Left colon (tissue), 2 donors: Measurements from ENCODE around the gene ABHD17A. TPM values are rescaled to one million over a fixed set of nuclear protein-coding genes. Genes with fewer than 3 reads are reported as not detected.
A peak's percentile ranks its signal among the peaks of the same experiment; 100 is the strongest.
"Not testable (repeated sequence)": the region's sequence is repeated elsewhere in the genome, so short reads cannot be mapped to it uniquely, and the experiment has no call there.

Experiments used
- ATAC-seq: fragments of 200-7000 bp; cut with Tn5 transposase; one replicate; pipeline ENCODE4 v1.9.1; 2020; ENCODE audit warnings: mild to moderate bottlenecking, moderate library complexity
- DNase-seq, 2 donors: peaks; one replicate each; pipeline ENCODE4 v3.0.0-alpha.2; 2020
- intact Hi-C, 2 donors: fragments of 100-400 bp; cut with DNase I in 1 of 2; cut with micrococcal nuclease in 1 of 2; formaldehyde crosslinking; loops; one replicate each; pipeline versions ENCODE4 v1.11.2 to v1.14.0; 2022; cut with DNase I, micrococcal nuclease
- total RNA-seq, 2 donors: library from RNA; stranded (reverse); fragmentation: NEBNext Ultra II Directional; extraction: Animal tissue kit (Norgen Biotek cat#: 25700); gene quantifications; one replicate each; pipeline ENCODE4 v1.2.1, GENCODE V29; 2021
- donor health status: DM: no; HTN: no; CAD: no.
- donor health status: DM: yes; HTN: yes; CAD: no.

The ABHD17A gene
- total RNA-seq, 2 donors from 2014 or later, result 61.5 to 63.5 TPM

DNA sequence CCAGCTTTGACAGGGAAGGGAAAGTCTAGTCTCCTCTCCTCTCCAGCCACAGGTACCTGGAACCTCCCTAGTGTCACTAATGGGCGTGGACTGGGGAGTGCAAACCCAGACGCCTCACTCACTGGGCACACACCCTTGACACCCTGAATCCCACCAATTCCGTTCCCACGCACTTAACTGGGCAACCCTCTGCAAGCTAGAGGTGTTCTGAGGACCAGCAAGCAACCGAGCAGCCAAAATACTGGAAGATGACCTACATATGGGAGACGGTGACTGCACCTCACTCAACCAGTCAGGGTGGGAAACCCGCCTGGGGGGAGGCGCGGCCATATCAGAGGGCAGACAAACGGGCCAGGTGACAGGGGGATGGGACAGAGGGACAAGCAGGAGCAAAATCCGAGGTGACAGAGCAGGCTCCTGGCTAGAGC, 991 bp downstream of the ABHD17A start:
- peak in 1 of 2 donors; percentile 56 for DNase-seq
- ATAC-seq, result peak; percentile 75
- intact Hi-C loops, result no loop called here

DNA sequence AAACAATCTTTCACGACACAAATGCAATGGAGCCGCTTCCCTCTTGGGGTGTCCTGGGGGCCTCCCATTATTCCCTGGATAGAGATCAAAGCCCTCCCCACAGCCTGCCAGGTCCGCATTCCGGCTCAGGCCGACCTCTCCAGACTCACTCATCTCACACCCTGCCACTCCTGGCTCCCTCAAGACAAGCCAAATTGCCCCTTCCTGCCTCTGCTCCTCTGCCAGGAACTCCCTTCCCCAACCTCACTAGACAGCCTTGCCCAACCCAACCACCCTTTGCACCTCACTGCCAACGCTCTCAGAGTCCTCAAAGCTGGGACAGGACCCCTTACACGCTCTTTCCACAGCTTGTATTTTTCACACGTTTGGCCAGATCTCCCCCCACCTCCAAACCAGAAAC, 1.5 kb downstream of the ABHD17A start:
- DNase-seq (no peak), ATAC-seq (peak; percentile 17)
- intact Hi-C loops, result no loop called here

DNA sequence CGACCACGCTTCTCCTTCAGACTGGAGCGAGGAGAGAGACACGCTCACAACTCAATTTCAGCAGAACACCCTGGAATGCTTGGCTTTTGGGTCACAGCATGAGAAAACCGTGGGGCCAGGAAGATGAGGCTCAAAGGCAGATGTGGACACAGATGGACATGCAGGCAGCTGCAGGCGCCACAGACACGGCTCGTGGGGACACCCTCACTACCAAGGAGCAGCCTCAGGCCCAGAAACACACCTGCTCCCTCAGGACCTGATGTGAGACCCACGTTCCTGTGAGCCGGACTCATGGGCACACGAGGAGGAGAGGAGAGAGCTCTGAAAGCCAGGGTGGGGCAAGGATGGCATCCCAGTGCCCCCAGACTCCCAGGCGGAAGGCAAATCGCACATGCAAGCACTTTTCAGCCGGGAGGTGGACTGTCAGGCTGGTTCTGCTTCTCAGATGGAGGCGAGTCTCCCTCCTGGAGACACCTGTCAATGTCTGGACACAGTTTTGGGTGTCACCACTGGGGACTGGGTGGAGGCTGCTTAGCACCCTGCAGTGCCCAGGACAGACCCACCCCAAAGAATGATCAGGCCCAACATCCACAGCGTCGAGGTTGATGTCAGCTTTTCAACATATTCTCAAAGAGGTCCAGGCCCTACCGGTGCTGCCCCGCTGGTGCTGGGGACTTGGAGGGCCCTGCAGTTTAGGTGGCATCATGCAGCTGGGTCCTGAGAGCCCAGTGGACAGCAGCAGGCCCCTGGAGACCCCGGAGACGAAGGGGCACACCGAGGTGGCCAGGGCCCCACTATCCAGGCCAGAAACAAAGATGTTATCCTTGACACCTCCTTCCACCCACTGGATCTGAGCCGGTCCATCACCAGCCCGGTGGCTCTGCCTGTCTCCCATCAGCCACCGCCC, 2.3 kb downstream of the ABHD17A start:
- no peak for ATAC-seq
- DNase-seq, result no peak
- intact Hi-C loops, result no loop called here

DNA sequence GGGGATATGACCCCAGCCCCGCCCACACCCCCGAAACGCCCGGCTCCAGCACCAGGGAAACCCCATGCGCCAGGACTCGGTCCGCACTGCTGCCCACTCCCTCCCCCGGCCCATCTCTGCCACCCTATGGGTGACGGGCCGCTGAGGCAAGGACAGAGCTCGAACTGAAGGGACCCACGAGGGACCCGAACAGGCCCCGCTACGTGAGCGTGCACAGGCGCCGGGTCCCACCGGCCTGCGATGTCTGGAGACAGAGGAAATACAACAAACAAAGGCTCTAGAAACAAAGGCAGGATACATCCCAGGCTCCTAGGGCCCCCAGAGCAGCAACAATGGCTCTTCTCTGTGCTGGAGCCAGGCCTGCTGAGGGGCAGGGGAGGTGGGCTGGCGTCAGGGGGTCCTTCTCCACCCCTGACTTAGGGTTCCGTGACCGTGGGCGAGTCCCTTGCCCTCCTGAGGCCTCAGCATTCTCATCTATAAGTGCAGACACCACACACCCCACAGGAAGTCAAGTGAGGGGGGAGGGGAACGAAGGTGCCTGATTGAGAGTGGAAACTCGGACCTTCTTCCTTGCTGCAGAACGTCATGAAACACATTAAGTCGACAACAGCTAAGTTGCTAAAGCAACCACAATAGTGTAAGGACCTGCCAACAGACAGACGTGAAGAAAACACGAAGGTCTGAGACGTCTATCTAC, 3.1 kb downstream of the ABHD17A start:
- no peak for DNase-seq
- ATAC-seq, result no peak
- intact Hi-C loops, result no loop called here

DNA sequence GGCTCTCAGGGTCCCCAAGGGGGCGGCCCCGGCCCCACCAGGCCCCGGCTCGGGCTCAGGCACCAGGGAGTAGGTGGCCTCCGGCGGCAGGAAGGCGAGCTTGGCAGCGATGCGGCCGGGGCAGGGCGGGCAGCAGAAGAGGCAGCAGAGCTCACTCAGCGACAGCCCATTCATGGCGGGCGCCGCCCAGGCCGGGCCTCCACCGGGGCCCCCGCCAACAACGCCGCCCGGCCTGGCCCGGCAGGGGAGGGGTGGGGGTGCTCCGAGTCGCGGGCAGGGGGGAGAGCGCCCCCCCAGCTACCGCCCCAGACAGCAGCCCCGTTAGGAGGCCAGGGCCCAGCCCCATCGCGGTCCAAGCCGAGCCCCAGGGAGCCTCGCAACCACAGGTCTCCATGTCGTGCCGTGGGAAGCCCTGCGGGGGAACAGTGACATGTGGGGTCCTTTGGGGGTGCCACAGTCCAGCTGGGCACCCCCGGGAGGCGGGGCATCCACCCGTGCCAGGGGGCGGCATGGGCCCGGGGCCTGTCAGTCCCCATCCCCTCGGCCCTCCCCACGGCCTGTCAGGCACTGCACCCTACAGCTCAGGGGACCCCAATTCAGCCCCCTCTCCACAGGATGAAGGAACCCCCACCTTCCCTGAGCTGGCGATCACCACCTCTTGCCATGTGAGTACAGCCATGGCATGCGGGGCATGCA, 3.8 kb downstream of the ABHD17A start:
- intact Hi-C loops, ATAC-seq, DNase-seq: not testable (repeated sequence)

DNA sequence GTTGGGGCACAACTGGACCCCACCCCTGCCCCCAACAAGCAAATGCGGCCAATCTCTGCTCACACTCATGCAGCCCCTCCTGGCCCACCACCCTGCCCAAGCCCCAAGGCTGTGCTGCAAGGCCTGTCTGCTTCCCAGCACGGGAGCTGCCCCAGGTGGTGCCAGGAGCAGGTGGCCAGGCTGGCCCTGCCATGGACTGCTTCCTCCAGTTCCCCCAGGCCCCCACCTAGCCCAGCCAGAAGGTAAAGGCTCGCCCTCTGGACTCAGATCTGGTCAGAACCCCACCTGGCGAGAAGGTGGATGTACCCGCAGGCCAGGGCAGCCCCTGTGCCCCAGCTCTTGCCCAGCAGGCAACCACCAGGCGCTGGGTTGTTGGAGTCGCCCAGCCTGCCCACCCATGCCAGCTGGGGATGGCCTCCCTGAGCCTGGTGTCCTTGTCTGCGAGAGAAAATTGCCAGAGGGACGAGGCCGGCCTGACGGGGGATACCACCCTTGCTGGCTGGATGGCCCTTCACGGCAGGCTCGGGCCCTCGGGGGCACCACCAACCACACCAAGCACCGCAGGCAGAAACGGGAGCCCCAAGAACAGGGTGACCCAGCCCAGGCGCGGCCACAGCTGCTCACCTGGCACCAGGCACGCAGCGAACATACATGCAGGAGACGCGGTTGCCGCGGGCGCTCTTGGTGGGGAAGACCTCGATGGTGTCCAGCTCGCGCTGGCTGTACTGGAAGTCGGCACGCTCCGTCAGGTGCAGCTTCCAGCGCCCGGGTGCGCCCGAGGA, 4.5 kb downstream of the ABHD17A start:
- intact Hi-C loops, result no loop called here
- no peak for ATAC-seq
- DNase-seq, result no peak

DNA sequence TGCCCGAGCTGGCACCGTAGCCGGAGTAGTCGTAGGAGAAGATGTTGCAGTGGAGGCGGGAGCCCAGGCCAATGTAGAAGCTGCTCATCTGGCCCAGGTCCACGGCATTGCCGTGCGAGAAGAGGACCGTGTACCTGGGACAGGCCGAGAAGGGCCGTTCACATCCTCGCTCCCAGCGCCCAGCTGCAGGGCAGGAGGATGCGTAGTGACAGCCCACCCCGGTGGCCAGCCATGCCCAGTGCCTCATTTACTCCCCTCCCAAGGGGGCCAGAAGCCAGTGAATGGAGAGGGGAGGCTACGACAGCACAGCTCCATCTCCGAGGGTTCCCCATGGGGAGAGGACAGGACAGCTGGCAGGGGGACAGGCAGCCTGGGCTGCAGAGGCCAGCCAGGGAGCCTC, 5.3 kb downstream of the ABHD17A start:
- ATAC-seq, intact Hi-C loops, DNase-seq: not testable (repeated sequence)

DNA sequence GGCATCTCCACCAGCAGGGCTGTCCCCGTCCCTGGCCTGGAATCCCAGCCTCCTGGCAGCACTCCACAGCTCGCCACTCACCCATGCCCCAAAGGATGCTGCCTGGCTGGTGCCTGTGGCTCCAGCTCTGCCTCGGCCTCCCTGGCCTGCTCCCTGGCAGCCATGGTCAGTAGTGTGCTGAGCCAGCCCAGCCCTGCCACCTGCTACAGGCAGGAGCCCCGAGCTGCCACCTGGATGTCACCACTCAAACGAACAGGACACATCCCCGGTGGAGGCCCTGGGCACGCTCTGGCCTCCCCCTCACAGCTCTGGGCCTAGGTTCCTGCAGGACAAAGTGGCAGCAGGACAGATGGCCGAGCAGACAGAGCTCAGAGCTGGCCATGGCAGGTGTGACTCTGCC, 6.7 kb downstream of the ABHD17A start:
- intact Hi-C loops, DNase-seq, ATAC-seq: not testable (repeated sequence)

DNA sequence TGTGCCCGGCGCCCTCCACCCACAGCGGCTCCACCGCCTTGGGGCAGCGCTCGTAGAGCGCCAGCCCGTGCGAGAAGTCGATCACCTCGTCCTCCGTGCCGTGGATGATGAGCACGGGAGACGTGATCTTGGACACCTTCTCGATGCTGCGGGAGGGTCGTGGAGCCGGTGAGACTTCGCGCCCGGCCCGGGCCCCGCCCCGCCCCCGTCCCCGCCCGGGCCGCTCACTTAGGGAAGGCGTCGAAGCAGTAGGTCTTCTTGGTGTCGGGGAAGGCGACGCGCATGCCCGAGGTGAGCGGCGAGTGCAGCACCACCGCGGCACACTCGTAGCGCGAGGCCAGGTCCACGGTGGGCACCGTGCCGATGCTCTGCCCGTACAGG, 8.0 kb downstream of the ABHD17A start:
- DNase-seq, ATAC-seq, intact Hi-C loops: not testable (repeated sequence)

DNA sequence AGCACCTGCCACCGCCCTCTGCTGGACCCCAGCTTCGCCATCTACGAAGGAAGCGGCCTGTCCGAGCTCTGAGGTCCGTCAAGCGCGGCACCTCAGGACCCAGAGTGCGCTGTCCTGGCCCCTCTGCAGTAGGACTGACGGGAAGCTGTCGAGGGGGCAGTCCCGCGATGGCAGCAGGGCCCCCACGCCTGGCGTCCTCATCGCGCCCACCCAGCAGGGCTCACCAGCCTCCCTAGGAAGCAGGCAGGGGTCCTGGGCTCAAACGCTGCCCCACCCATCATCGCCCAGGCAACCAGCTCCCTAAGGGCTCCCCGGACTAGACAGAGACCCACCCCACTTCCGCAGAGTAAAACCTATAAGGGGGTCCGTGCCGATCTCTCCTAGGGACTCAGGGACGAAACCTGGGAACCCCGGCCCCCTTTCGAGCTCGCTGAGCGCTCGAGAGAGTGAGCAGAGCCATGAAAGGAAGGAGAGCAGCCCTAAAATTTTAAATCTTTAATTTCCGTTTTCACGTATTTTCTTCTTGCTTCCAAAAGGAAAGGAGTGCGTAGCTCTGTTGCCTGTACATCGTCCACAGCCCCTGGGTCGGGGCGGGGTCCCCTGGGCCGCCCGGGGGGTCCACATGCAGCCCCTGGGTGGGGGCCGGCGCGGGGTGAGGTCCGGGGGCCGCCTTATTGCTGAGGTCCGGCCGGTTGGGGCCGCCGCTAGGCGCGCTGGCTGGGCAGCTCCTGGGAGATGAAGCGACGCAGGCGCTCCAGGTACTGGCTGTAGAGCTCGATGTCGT, 8.6 kb downstream of the ABHD17A start:
- intact Hi-C loops, DNase-seq: not testable (repeated sequence)
- peak; percentile 19 for ATAC-seq

DNA sequence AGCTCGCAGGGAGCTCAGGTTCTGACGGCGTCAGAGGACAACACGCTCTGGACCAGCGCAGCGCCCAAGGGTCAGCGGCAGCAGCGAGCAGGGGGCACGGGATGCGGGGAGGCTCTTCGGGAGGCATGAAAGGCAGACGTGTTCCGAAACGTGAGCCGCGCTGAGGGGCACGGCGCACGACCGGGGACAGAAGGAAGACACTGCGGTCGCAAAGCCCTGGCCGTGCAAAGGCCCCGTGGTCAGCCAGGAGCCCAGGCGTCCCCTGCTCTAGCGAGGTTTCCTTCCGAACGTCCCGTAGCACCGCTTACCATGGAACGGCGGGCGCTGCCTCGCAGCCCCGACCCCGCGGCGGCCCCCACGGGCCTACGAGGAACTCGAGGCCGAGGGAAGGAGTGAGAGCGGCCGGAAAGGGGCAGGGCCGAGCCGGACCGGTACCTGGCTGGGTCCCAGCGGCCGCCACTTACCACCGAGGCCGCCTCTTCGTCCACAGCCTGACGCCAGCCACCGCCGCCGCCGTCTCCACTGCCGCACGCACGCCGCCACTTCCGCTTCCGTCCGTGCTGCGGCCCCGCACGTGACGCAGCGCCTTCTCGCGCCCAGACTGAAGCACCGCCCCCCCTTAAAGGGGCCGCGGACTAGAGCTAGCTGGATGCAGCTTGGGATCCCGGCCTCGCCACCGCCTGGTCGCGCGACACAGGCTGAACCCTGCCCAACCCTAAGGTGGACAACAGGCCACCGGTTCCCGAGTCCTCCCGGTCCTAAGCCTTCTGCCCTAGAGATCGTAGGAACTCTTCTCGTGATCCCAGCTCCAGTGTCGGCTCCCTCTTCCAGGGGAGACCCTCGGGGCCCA, 9.4 kb downstream of the ABHD17A start:
- intact Hi-C loops, result no loop called here
- peak; percentile 95 for ATAC-seq
- peak; percentile 91 to 96 for DNase-seq

DNA sequence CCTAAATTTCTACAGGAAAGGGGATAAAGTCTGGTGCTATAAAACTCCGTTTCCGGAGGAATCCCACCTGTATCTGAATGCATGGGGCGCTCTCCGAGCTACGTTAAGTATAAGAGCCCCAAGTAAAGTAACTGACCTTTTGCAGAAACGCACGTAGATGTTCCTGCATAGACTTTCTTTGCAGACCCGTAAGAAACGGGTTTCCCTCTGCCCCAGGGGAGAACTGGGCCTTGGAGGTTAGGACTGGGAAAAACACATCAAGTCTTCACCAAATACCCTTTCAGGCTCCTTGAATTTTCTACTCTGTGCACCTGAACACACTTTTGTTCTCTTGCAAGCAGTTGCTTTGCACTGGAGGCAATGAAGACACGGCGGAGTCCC, 10.0 kb downstream of the ABHD17A start:
- DNase-seq, result not testable (repeated sequence)
- peak; percentile 8 for ATAC-seq

DNA sequence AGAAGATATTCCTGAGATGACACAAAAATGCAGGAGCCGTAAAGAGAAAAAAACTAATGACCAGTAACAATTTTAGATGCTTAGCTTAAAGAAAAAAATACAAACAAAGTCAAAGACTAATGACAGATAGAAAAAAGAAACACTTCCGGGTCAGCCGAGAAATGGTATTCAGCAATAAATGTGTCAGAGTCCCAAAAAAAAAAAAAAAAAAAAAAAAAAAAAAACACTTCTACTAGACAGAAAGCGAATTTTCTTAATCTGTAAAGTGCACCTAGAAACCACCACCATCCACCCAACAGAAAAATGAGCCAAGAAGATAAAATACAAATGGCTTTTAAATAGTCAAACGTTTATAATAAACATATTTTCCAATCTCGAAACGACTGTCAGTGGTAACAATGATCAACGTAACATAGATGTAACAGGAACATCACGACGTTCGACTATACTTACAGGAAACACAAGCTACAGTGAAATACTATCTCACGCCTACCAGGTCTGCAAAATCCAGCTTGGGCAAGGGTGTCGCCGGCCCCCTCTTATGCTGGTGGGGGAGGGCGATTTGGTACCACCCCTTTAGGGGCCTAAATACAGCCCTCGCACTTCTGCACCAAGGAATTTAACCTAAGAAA, 10.6 kb downstream of the ABHD17A start:
- intact Hi-C loops, result no loop called here
- DNase-seq (no peak), ATAC-seq (no peak)

More for the DNA sequence above, 10.0 kb downstream of the ABHD17A start:
- intact Hi-C loops, result not testable (repeated sequence)

DNA sequence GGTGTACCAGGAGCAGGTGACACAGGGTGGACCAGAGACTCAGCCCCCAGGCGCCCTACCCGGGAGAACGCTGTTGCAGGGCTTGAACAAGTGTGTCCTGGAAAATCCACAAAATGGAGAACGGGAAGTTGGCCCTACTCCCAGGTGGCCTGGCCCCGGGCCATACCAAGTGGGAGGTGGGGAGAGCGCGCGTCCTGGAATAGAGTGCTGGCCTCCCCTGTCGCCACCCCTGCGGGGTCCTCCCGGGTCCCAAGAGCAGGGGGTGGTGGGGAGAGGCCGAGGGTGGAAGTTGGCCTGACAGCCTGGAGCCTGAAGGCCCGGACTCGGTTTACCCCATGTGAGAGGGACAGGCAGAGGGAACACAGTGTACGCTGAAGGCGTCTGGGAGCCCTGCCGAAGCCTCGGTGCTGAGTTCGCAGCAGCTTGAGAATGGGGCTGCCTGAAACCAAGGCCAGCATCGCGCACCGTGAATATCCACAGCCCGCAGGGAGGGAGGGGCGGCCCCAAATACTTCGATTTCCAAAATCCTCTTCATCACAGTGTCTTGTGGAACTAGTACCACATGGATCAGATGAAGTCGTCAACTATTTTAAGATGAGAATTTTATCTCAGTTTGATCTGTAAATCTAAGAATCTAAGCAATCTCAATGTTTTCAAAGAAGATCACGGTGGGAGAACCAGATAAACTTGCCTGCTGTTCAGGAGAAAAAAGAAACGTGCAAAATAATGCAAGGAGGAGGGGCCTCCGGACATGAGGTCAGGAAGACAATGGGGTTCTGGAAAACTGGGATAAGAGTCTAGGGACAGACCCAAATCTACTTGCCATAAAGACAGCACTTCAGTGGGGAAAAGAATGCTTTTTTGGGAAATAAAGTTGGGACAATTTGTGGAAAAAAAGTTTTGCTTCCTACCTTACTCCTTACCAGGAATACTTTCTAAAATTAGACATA, 11.5 kb downstream of the ABHD17A start:
- DNase-seq (no peak), ATAC-seq (no peak)
- intact Hi-C loops, result no loop called here

DNA sequence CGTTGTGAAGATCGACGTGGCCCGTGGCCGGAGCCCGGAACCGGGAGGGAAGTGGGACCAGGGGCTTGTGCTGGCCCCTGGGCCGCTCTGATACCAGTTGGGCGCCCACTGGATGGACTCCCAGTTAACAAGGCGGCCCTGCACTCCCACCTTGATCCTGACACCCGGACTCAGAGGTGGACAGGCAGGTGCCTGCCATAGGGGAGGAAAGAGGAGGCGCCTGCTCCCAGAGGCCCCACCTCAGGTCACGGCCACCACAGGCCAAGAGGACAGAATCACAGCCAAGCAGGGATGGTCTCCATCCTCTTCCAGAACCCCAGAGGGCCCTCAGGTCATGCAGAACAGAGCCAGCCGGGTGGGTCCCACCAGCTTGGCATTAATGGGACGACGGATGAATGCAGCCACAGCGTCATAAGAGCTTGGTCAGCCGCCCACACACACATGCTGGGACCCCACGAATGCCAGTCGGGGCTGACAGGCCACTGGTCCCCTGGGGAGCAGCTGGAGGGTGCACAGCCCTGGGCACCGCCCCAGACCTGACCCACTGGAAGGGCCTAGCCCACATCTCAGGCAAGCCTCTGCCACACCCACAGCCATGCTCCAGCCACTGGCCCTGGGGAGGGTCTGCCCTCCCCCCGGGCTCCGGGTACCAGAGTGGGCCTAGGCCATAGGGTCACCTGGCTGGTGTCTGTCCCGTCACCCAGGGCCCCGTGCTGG, 12.3 kb downstream of the ABHD17A start:
- no peak for ATAC-seq
- intact Hi-C loops, result no loop called here
- DNase-seq, result no peak
